ENCODE measurements around the gene TDP1. TPM values are rescaled to one million over a fixed set of nuclear protein-coding genes. Genes with fewer than 3 reads are reported as not detected.

TDP1 gene
- total and polyA plus RNA-seq, 2 of the 13 experiments (the other 11 are each of a cell fraction or from before 2014, with no cell fraction given) = 16.4 to 31.2 TPM

- TF ChIP-seq ZNF598 (CRISPR knock-in tag; IDR thresholded peaks at IDR 0.05; ENCODE audit: borderline replicate concordance) (no peak), ZNF879 (CRISPR knock-in tag; IDR thresholded peaks at IDR 0.05) (no peak), PCBP2 (optimal IDR thresholded peaks at IDR 0.05; ENCODE audit: low read depth, low read length, poor library complexity, severe bottlenecking) (no peak), ATF3 (CRISPR knock-in tag; IDR thresholded peaks at IDR 0.05) (no peak), EZH2 (conservative IDR thresholded peaks at IDR 0.05; ENCODE audit: low read depth, low read length) (no peak), KLF6 (CRISPR knock-in tag; IDR thresholded peaks at IDR 0.05) (no peak), SSRP1 (CRISPR knock-in tag; IDR thresholded peaks at IDR 0.05) (no peak), DRAP1 (CRISPR knock-in tag; IDR thresholded peaks at IDR 0.05) (0 out of 2 replicates have a peak, but pooled peaks have one; percentile 5), NFYC (CRISPR knock-in tag; IDR thresholded peaks at IDR 0.05) (no peak), ZNF7 (CRISPR knock-in tag; IDR thresholded peaks at IDR 0.05) (no peak), RFXAP (CRISPR knock-in tag; IDR thresholded peaks at IDR 0.05; ENCODE audit: borderline replicate concordance) (no peak), CENPBD1 (CRISPR knock-in tag; IDR thresholded peaks at IDR 0.05; ENCODE audit: borderline replicate concordance, low read depth) (no peak), XRCC5 (optimal IDR thresholded peaks at IDR 0.05; ENCODE audit: low read length) (no peak), ZNF607 (CRISPR knock-in tag; IDR thresholded peaks at IDR 0.05; ENCODE audit: borderline replicate concordance) (0 out of 2 replicates have a peak, but pooled peaks have one; percentile 64), ISX (CRISPR knock-in tag; conservative IDR thresholded peaks at IDR 0.05) (no peak), ZNF44 (CRISPR knock-in tag; IDR thresholded peaks at IDR 0.05) (no peak), SYNCRIP (IDR thresholded peaks at IDR 0.05; ENCODE audit: insufficient read depth, low read depth, low read length) (no peak), ZBTB7B (CRISPR knock-in tag; IDR thresholded peaks at IDR 0.05) (peak; percentile 39; the same call in 1 of the 2 replicates), ZNF747 (CRISPR knock-in tag; IDR thresholded peaks at IDR 0.05; ENCODE audit: borderline replicate concordance) (0 out of 2 replicates have a peak, but pooled peaks have one; percentile 30), ZNF782 (CRISPR knock-in tag; IDR thresholded peaks at IDR 0.05; ENCODE audit: borderline replicate concordance) (no peak), HBP1 (CRISPR knock-in tag; IDR thresholded peaks at IDR 0.05; ENCODE audit: low read depth) (no peak), ZNF207 (IDR thresholded peaks at IDR 0.05; ENCODE audit: borderline replicate concordance) (no peak), MAZ (IDR thresholded peaks at IDR 0.05; ENCODE audit: borderline replicate concordance, low read depth, low read length) (no peak), MAZ (CRISPR knock-in tag; IDR thresholded peaks at IDR 0.05; ENCODE audit: low read depth) (no peak), ZSCAN9 (CRISPR knock-in tag; IDR thresholded peaks at IDR 0.05; ENCODE audit: borderline replicate concordance) (no peak), MATR3 (CRISPR knock-in tag; IDR thresholded peaks at IDR 0.05) (no peak), IKZF5 (CRISPR knock-in tag; IDR thresholded peaks at IDR 0.05) (no peak; the same call in 1 of the 2 replicates), AKAP8 (CRISPR knock-in tag; IDR thresholded peaks at IDR 0.05) (no peak)
Measured at GRCh38 chr14:89911010-89911919, 44.5 kb upstream of the TDP1 start (continued).

All from HepG2 (cell line).